Muscle of back (tissue), 11 donors: ENCODE data around the gene SHC2. TPM values are rescaled to one million over a fixed set of nuclear protein-coding genes. Genes with fewer than 3 reads are reported as not detected.
"Not testable (repeated sequence)": the region's sequence is repeated elsewhere in the genome, so short reads cannot be mapped to it uniquely, and the experiment has no call there.

Experiments used
- DNase-seq, 3 donors: peaks; one replicate each; pipeline versions ENCODE4 v3.0.0 to v3.0.0-alpha.2; 2013
- polyA plus RNA-seq, 10 donors: library from polyadenylated mRNA; unstranded; fragments of 120-200 nt; gene quantifications; one replicate each; pipeline ENCODE4 v1.2.1, GENCODE V29; 2013; ENCODE audit not compliant: insufficient read length in 10 of 10

SHC2 gene
- polyA plus RNA-seq, 10 donors, result 25.5 to 49.7 (median 29.5) TPM

DNA sequence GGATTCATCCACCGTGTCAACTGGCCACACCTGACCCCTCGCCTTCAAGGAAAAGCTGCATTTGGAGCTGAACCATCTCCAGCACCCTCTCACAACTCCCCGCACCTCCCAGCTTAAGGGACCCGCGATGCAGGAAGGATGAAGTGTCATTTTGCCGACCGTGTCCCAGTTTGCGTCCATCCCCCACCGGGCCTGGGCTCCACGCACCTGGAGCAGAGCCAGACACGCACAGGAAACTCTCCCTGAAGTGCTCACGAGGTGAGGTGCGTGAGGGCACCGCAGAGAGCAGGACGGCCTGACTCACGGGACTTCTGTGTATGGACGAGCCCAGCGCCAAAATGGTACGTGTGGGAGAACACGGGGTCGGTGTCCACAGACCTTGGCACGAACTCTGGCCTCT, 7.2 kb downstream of the SHC2 start:
- no peak for DNase-seq

DNA sequence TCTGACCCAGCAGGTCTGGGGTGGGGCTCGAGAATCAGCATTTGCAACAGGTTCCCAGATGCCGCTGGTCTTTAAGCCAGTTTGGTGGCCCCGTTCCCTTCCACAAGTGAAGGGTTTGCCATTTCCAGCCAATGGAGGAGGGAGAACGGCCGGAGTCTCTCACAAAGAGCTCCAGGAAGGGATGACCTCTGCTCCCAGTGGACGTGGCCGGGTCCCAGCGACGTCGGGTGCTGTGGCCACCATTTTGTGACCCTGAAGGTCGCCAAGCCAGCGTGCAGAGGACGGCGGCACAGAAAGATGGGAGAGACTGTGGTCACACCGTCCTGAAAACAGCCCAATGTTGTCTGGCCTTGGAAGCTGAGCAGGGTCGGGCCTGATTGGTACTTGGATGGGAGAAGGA, 8.0 kb downstream of the SHC2 start:
- DNase-seq, result no peak

DNA sequence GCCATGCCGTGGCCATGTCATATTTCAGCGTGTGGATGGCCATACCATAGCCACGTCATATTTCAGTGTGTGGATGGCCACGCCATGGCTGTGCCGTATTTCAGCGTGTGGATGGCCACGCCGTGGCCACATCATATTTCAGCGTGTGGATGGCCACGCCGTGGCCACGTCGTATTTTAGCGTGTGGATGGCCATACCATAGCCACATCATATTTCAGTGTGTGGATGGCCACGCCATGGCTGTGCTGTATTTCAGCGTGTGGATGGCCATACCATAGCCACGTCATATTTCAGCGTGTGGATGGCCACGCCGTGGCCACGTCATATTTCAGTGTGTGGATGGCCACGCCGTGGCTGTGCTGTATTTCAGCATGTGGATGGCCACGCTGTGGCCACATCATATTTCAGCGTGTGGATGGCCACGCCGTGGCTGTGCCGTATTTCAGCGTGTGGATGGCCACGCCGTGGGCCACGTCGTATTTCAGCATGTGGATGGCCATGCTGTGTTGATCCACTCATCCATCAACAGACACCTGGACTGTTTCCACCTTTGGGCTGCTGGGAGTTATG, 9.8 kb downstream of the SHC2 start:
- not testable (repeated sequence) for DNase-seq

DNA sequence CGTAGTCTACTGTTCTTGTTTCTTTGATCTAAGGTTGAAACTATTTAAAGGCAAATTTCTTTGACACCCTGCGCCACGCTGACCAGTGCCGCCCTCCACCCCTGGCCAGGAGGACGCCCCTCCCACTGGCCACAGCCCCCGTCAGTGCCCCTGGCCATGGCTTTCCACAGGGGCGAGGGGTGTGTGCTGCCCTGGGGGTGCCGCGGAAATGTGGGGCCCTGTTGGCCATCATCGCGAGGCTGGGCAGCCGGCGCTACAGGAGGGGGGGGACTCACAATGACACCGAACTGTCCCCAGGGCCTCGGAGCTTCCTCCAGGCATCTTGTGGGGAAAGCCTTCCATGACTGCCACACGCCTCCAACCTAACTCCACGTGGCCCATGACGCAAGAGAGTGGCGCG, 10.9 kb downstream of the SHC2 start:
- no peak for DNase-seq

DNA sequence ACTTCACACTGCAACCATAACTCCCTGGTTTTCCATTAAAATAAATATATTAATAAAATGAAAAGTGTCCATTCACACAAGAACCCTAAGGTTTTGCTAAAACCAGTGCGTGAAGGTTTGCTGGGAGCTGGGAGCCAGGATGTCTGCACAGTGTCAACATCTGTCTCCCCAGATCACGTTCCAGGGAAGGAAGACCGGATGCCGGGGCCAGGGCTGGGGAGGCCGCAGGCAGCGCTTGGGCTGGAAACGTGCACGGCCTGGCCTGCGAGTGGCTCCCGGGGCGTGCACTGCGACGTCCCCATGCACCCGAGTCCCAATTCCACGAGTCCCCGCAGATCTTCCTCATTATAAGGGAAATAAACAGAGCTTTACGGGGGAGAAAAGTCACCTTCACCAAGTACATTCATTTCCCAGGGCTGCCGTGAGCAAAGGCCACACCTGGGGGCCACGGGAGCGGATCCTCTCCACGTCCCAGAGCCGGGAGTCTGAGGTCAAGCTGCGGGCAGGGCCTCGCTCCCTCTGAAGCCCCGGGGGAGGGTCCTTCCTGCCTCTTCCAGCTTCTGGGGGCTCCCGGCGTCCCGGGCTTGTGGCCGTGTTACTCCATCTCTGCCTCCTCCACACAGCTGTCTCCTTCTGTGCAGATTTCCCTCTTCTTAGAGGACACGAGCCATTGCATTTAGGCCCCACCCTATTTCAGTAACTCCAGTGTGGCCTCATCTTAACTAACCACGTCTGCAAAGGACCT, 12.8 kb downstream of the SHC2 start:
- DNase-seq, result peak in 2 of 3 donors; percentile 60 to 83

DNA sequence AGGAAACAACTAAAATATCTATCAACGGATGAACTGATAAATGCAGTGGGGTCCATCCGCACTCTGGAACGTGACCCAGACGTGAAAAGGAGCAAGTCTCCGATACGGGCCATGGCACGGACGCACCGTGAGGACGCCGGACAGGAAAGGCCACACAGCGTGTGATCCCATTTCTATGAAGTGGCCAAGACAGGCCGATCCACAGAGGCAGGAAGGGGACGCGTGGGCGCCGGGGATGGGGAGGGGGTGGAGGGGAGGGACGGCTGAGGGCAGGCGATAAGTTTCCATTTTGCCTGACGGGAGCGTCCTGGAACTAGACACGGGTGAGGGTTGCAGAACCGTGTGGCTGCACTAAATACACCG, 13.8 kb downstream of the SHC2 start:
- DNase-seq, result no peak

DNA sequence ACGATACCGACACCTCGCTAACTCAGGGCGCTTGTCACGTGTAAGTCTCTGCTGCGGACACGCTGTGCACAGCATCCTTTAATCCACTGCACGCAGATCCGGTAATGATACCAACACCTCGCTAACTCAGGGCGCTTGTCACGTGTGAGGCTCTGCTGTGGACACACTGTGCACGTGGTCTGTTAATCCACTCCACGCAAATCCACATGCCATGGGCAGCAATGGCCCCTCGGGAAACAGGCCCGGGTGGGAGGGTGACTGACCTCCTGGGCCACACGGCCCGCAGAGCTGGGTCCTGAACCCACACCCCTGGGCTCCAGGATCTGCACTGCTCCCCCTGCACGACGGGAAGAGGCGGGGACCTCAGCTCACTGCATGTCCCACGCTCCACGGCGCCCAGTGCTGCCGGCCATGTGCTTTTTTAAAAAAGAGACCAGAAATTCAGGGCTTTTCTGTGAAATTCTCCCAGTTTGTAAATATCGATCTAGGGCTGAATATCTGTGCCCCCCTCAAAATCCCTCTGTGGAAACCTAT, 16.1 kb downstream of the SHC2 start:
- DNase-seq, result no peak

DNA sequence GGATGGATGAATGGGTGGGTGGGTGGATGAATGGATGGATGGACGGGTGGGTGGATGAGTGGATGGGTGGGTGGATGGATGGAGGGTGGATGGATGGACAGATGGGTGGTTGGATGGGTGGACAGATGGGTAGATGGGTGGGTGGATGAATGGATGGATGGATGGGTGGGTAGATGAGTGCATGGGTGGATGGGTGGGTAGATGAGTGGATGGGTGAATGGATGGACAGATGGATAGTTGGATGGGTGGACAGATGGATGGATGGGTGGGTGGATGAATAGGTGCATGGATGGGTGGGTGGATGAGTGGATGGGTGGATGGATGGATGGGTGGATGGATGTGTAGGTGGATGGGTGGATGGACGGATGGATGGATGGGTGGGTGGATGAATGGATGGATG, 17.8 kb downstream of the SHC2 start:
- DNase-seq, result no peak

DNA sequence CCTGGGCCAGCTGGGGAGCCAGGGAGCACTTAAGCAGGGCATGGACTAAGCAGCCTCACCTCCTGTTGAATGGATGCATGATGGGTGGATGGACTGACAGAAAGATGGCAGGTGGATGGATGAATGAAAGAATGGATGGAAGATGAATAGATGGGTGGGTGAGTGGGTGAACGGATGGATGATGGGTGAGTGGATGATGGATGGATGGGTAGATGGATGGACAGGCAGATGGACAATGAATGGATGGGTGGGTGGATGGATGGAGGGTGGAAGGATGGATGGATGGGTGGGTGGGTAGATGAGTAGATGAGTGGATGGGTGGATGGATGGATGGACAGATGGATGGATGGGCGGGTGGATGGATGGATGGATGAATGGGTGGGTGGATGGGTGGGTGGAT, 18.7 kb downstream of the SHC2 start:
- DNase-seq, result no peak

DNA sequence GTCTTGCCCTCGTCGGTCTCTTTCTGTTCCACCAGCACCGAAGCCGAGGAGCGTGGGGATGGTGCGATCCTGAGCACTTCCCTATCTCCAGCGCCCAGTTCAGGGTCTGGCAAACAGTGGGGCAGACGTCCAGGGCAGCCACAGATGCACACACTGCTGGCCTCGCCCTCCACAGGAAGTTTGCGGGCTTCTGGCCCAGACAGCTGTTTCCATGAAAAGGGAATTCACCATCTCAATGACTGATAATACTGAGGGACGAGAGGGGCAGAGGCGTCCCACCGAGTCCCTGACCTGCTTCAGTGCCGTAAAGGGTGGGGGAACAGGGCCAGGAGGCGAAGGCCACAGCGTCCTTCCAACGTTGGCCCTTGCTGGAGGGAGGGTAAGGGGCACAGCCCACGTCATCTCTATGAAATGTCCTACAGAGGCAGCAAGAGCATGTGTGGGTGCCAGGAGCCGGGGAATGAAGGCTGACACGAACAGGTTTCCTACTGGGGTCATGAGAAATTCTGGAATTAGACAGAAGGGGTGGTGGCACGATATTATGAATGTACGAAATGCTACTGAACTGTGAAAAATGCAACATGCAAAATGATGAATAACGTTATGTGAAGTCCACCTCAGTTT, 19.5 kb downstream of the SHC2 start:
- peak in 1 of 3 donors; percentile 66 for DNase-seq

DNA sequence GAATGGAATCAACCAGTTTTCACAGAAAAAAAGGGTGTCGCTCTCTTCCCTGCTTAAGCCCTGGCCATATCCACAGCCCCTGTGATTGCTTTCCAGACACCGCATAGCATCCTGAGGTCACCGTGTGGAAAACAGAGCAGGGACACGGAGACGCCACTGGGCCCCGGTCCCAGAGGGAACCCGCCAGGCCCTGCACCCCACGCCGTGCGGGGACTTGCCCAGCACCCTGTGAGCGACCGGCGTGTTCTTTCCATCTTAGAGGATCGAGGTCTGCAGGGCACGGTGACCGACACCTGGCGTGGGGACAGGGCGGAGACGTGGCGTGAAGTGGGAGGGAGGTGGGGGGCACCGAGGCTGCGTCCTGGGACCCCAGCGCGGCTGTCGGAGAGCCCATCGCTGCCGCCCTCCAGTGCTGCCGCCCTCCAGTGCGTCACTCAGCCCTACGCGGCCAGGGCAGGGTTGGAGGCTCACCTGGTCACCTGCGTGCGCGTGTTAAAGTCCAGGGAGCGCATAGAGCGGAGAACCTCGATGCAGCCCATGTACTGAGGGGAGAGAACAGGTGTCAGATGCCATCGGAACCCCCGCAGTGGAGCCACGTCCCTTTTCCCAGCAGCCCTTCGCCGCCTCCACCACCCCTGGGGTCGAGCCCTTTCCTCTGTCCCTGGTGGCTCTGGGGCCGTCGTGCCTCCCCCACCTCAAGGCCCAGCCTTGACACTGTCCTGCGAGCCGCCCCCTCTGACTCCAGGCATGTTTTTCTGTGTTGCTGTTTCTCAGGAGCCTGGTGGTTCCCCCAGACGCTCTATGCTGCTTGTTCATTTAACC, 20.2 kb downstream of the SHC2 start:
- DNase-seq, result no peak

DNA sequence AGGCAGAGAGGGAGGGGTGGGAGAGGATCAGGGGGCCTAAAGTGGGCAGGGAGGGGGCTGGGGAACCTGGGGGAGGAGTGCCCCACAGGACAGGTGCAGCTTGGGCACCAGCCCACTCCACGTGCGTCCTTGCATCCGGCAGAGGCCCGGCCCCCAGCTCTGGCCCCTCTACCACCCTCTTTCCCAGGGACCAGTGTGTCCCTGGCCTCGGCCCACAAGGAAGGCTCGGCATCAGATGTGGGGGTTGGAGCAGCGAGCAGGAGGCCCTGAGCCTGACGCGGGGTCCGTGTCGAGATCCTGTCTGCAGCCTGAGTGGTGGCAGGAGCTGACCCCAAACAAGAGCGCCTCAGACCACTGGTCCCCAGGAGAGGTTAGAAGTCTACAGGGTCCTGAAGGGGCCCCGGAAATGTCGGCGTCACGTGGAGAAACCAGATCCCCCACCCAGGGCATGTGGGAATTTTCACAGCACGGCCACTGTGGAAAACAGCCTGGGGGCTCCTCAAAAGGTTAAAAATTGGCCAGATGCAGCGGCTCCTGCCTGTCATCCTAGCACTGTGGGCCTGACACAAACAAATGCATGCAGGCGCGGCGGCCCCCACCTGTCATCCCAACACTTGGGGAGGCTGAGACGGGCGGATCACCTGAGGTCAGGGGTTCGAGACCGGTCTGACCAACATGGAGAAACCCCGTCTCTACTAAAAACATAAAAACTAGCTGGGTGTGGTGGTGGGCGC, 21.5 kb downstream of the SHC2 start:
- no peak for DNase-seq

DNA sequence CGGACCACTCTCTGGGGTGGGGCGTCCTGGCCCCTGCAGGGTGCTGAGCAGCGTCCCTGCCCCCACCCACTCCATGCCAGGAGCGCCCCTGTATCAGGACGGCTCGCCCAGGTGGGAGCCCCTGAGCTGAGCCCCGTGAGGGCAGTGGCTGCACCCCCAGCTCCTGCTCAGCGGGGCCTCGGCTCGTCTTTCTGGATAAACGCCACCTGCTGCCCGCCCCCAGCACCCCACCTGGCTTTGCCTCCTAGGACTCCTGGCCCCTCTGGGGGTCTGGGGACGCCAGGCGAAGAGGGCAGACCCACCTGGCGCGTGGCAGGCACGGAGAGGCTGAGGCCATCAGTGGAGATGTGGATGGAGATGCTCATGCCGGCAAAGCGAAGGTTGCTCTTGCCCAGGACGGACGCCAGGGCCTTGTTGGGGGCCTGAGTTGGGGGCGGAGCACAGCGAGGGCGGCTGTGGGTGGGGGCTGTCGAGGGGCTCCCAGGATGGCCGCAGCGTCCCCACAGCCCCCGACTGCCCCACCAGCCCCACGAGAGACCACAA, 22.3 kb downstream of the SHC2 start:
- DNase-seq, result no peak

DNA sequence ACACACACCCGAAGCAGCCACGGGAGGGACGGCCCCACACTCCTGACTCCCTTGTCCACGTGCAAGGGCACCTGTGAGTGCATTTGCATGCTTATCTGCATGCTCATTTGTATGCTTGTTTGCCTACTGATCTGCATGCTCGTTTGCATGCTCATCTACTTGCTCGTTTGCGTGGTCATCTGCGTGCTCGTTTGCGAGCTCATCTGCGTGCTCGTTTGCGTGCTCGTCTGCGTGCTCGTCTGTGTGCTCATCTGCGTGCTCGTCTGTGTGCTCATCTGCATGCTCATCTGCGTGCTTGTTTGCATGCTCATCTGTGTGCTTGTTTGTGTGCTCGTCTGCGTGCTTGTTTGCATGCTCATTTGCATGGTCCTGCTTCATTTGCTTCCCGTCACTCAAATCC, 23.8 kb downstream of the SHC2 start:
- no peak for DNase-seq

DNA sequence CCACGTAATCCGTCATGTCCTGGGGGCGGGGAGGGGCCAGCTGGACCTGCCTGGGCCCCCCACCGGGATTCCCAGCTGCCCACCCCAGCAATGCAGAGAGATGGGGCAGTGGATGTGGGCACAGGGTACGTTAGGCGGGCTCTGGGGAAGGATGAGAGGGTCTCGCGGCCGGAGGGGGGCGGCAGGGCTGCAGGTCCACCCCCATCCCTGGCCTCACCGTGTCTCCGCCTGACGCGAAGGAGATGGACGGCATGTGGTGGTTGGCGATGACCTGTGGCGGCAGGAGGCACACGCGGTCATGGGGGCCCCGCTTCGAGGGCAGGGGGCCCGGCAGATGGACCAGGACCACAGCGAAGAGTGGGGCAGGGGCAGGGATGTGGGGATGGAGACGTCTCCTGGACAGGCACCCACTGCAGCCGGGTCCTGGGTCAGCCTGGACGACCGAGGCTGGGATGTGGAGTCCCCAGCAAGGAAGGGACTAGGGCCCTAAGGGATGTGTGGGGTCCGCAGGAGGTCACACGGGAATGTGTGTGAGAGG, 24.4 kb downstream of the SHC2 start:
- DNase-seq, result no peak

DNA sequence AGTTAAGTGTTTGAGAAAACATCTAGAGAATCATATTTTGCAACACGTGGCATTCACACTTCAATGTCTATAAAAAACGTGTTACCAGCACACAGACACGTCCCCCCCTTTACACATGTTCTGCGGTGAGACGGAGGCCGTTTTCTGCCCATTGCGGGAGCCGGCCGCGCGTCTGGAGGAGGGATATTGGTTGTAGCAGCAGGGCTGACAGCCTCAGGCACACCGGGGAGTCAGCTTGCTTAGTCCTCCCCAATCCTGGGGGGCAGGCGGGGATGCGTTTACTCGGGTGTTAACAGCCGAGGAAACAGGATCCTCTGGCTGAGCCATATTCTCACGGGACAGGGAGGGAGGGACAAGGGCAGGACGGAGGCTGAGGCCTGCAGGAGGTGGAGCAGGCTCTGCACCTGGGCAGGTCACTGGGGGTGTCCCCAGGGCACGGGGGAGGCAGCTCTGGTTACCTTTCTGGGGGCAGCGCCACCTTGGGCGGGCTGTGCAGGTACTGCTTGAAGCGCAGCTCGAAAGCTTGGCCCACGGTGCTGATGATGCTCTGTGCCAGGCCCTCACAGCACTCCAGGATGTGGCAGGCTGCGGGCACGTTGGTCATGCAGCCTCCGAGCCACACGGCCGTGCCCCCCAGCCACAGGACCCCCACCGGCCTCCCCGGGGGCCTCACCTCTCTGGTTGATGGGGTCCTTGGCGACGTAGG, 25.0 kb downstream of the SHC2 start:
- DNase-seq, result no peak

DNA sequence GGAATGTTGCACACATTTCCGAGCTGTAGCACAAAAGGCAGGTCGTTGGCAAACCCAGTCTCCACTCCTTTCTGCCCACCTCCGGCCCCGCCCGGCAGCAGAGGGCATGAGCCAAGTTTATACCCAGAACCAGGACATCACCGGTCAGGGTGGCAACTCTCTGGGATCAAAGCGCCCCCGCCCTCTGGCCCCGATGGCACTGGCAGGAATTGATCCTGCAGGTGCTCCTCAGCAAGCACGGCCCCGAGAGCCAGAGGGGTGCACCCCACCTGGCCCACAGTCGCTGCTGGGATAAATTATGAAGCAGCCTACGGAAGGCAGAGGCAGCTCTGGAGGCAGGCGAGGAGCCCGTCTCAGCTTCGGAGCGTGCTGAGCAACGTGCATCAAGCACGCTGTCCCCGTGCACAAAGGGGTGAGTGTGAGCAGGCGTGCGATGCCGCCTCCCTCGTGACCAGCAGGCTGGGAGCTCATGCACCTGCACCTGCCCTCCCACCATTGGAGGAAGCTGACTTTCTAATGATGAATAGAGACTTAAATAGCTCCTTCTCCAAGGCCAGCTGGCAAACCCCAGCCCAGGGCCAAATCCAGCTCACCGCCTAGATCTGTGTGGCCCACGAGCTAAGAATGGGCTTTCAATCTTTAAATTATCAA, 25.7 kb downstream of the SHC2 start:
- DNase-seq, result peak in 1 of 3 donors; percentile 37

DNA sequence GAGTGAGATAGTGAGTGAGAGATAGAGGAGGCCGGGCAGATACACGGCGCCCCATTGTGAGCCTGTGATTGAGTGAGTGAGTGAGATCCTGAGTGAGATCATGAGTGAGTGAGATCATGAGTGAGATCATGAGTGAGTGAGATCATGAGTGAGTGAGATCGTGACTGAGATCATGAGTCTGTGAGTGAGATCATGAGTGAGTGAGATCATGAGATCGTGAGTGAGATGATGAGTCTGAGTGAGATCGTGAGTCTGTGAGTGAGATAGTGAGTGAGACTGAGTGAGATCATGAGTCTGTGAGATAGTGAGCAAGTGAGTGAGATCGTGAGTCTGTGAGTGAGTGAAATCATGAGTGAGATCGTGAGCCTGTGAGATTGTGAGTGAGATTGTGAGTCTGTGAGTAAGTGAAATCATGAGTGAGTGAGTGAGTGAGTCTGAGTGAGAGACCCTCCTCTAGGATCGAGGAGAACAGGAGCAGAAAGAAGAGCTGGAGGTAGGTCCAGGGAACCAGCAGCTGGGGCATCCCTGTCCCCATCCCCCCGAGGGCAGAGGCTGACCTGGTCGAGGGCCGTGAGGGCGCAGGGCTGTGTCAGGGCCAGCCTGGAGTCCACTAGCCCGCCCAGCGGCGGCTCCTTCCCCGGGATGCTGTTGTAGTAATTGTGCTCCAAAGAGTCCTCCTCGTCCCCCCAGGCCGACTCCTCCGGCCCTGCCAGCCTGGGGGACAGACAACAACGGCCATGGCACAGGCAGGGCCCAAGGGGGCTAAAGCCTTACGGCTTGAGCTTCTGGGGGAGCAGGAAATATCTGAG, 26.5 kb downstream of the SHC2 start:
- DNase-seq, result no peak

DNA sequence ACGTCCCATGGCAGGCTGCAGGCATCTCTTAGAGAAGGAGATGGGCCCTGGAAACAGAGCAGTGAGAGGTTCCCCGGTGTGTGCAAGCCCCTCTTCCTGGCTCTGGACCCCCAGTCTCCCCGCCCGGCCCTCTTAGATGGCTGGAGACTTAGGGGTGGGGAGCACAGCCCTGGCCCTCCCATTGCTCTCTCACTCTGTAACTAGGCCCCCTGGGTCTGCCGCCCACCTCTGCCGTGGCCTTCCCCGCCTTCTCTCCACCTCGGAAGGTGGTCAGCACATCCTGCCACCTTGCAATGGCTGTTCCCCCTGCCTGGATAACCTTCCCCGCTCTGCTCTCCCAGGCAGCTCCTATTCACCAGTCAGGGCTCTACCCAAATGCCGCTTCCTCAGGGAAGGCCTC, 30.1 kb downstream of the SHC2 start:
- DNase-seq, result no peak
